ENCODE measurements around the gene EPHX1. TPM values are rescaled to one million over a fixed set of nuclear protein-coding genes. Genes with fewer than 3 reads are reported as not detected.
"Not testable (repeated sequence)": the region's sequence is repeated elsewhere in the genome, so short reads cannot be mapped to it uniquely, and the experiment has no call there.

The EPHX1 gene
- total RNA-seq (1 to 10 TPM in 1 of 2 donors, under 1 TPM in 1; 0.94 to 1.3 TPM), total RNA-seq (0.08 to 0.46 reads per million in 2 donors)

GRCh38 chr1:225809842-225810578 is at the start of gene EPHX1:
EPHX1 (plus strand) TSS chr1:225810124; CDS start chr1:225828730, 18,606 bp downstream.
- H3K36me3 Mint-ChIP-seq (ENCODE audit: low read depth), result no peaks in the 10 kb centered on the region
- H3K27me3 Mint-ChIP-seq, result peaks cover 4% of the 10 kb centered on the region
- H3K27ac Mint-ChIP-seq, result peak within 1 kb of the TSS; percentile 43
- ATAC-seq (peak; percentile 92), DNase-seq (peak; percentile 26 to 46 (median 36))
- peaks cover 10% of the 10 kb centered on the region for H3K4me1 Mint-ChIP-seq
- no peaks in the 10 kb centered on the region for H3K9me3 ChIP-seq (ENCODE audit: control insufficient read depth, low read length, poor library complexity, severe bottlenecking)
- H3K4me3 Mint-ChIP-seq, result peak within 1 kb of the TSS; percentile 89

- H3K9me3 ChIP-seq (ENCODE audit: control insufficient read depth, low read length, poor library complexity, severe bottlenecking), result no peaks in the 10 kb centered on the region
- peaks cover 2% of the 10 kb centered on the region for H3K4me1 Mint-ChIP-seq
- H3K36me3 Mint-ChIP-seq (ENCODE audit: low read depth), result no peaks in the 10 kb centered on the region
- no peak overlapping the region for H3K27ac Mint-ChIP-seq
- peaks cover 40% of the 10 kb centered on the region for H3K27me3 Mint-ChIP-seq
- ATAC-seq, result no peak
- DNase-seq, result no peak
- no peak overlapping the region for H3K4me3 Mint-ChIP-seq
Measured at GRCh38 chr1:225760531-225760930, 49.4 kb upstream of the EPHX1 start.

- not testable (repeated sequence) for H3K36me3 Mint-ChIP-seq (ENCODE audit: low read depth); H3K4me1 Mint-ChIP-seq; H3K4me3 Mint-ChIP-seq; DNase-seq; H3K27ac Mint-ChIP-seq; ATAC-seq; H3K9me3 ChIP-seq (ENCODE audit: control insufficient read depth, low read length, poor library complexity, severe bottlenecking)
- peaks cover 44% of the 10 kb centered on the region for H3K27me3 Mint-ChIP-seq
Measured at GRCh38 chr1:225761395-225761794, 48.5 kb upstream of the EPHX1 start.

GRCh38 chr1:225762002-225762441 is 47.9 kb upstream of the EPHX1 start:
- no peaks in the 10 kb centered on the region for H3K9me3 ChIP-seq (ENCODE audit: control insufficient read depth, low read length, poor library complexity, severe bottlenecking)
- H3K36me3 Mint-ChIP-seq (ENCODE audit: low read depth), result no peaks in the 10 kb centered on the region
- peaks cover 44% of the 10 kb centered on the region for H3K27me3 Mint-ChIP-seq
- H3K4me1 Mint-ChIP-seq, result peaks cover 2% of the 10 kb centered on the region
- H3K4me3 Mint-ChIP-seq, result no peak overlapping the region
- no peak for DNase-seq
- no peak overlapping the region for H3K27ac Mint-ChIP-seq
- ATAC-seq, result no peak

- Mint-ChIP-seq H3K4me3 (no peak overlapping the region), H3K36me3 (ENCODE audit: low read depth) (no peaks in the 10 kb centered on the region), H3K27ac (no peak overlapping the region), H3K4me1 (peaks cover 2% of the 10 kb centered on the region), H3K27me3 (peaks cover 44% of the 10 kb centered on the region)
- ATAC-seq, result no peak
- no peaks in the 10 kb centered on the region for H3K9me3 ChIP-seq (ENCODE audit: control insufficient read depth, low read length, poor library complexity, severe bottlenecking)
- no peak for DNase-seq
Measured at GRCh38 chr1:225762444-225762843, 47.5 kb upstream of the EPHX1 start.

- H3K9me3 ChIP-seq (ENCODE audit: control insufficient read depth, low read length, poor library complexity, severe bottlenecking), result no peaks in the 10 kb centered on the region
- Mint-ChIP-seq H3K27me3 (peaks cover 37% of the 10 kb centered on the region), H3K36me3 (ENCODE audit: low read depth) (no peaks in the 10 kb centered on the region), H3K4me3 (no peak overlapping the region), H3K27ac (no peak overlapping the region), H3K4me1 (peaks cover under 1% of the 10 kb centered on the region)
- no peak for DNase-seq
- ATAC-seq, result no peak
Measured at GRCh38 chr1:225763716-225764548, 46.0 kb upstream of the EPHX1 start.

- peaks cover 3% of the 10 kb centered on the region for H3K36me3 Mint-ChIP-seq (ENCODE audit: low read depth)
- no peak for DNase-seq
- H3K4me3 Mint-ChIP-seq, result no peak overlapping the region
- no peak overlapping the region for H3K27ac Mint-ChIP-seq
- H3K27me3 Mint-ChIP-seq, result peaks cover 38% of the 10 kb centered on the region
- H3K9me3 ChIP-seq (ENCODE audit: control insufficient read depth, low read length, poor library complexity, severe bottlenecking), result no peaks in the 10 kb centered on the region
- no peak for ATAC-seq
- no peaks in the 10 kb centered on the region for H3K4me1 Mint-ChIP-seq
Measured at GRCh38 chr1:225765982-225766674, 43.8 kb upstream of the EPHX1 start.

- no peaks in the 10 kb centered on the region for H3K9me3 ChIP-seq (ENCODE audit: control insufficient read depth, low read length, poor library complexity, severe bottlenecking)
- Mint-ChIP-seq H3K27ac (no peak overlapping the region), H3K36me3 (ENCODE audit: low read depth) (peaks cover 3% of the 10 kb centered on the region), H3K4me3 (no peak overlapping the region), H3K4me1 (no peaks in the 10 kb centered on the region), H3K27me3 (peaks cover 29% of the 10 kb centered on the region)
- ATAC-seq (no peak), DNase-seq (no peak)
Measured at GRCh38 chr1:225766967-225767633, 42.8 kb upstream of the EPHX1 start.

- Mint-ChIP-seq H3K27ac (no peak overlapping the region), H3K36me3 (ENCODE audit: low read depth) (peaks cover 3% of the 10 kb centered on the region), H3K4me1 (no peaks in the 10 kb centered on the region), H3K4me3 (no peak overlapping the region), H3K27me3 (peaks cover 24% of the 10 kb centered on the region)
- ATAC-seq (no peak), DNase-seq (no peak)
- H3K9me3 ChIP-seq (ENCODE audit: control insufficient read depth, low read length, poor library complexity, severe bottlenecking), result no peaks in the 10 kb centered on the region
Measured at GRCh38 chr1:225767634-225768540, 42.0 kb upstream of the EPHX1 start.

- Mint-ChIP-seq H3K36me3 (ENCODE audit: low read depth) (peaks cover 3% of the 10 kb centered on the region), H3K4me3 (no peak overlapping the region), H3K27me3 (peaks cover 23% of the 10 kb centered on the region), H3K27ac (peak overlapping the region; percentile 62), H3K4me1 (peaks cover 6% of the 10 kb centered on the region)
- no peaks in the 10 kb centered on the region for H3K9me3 ChIP-seq (ENCODE audit: control insufficient read depth, low read length, poor library complexity, severe bottlenecking)
- ATAC-seq (no peak), DNase-seq (no peak)
Measured at GRCh38 chr1:225768662-225769426, 41.1 kb upstream of the EPHX1 start.

- peak overlapping the region; percentile 62 for H3K27ac Mint-ChIP-seq
- no peak for DNase-seq
Measured at GRCh38 chr1:225769687-225770086, 40.2 kb upstream of the EPHX1 start.

More at GRCh38 chr1:225769687-225770086, 40.2 kb upstream of the EPHX1 start:
- H3K36me3 Mint-ChIP-seq (ENCODE audit: low read depth), result peaks cover 3% of the 10 kb centered on the region
- ATAC-seq, result no peak
- no peaks in the 10 kb centered on the region for H3K9me3 ChIP-seq (ENCODE audit: control insufficient read depth, low read length, poor library complexity, severe bottlenecking)
- H3K4me3 Mint-ChIP-seq, result no peak overlapping the region
- peaks cover 6% of the 10 kb centered on the region for H3K4me1 Mint-ChIP-seq
- peaks cover 15% of the 10 kb centered on the region for H3K27me3 Mint-ChIP-seq
